ENCODE data around the gene SBSN.

DNA sequence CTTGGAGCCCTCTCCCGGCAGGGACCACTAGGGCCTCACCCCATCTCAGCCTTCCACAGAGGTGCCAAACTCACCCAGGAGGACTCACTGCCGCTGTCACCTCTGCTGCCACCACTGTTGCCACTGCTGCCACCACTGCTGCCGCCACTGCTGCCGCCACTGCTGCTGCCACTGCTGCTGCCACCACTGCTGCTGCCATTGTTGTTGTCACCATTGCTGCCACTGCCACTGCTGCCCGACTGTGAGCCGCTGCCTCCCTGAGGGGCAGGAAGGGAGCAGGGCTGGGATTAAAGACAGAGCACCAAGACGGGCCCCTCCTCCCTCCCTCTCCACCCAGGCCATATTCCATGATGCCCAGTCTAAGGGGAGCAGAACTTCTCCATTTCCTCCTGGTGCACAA lies 16.8 kb downstream of the SBSN start:
- TF ChIP-seq, protein P1, sequence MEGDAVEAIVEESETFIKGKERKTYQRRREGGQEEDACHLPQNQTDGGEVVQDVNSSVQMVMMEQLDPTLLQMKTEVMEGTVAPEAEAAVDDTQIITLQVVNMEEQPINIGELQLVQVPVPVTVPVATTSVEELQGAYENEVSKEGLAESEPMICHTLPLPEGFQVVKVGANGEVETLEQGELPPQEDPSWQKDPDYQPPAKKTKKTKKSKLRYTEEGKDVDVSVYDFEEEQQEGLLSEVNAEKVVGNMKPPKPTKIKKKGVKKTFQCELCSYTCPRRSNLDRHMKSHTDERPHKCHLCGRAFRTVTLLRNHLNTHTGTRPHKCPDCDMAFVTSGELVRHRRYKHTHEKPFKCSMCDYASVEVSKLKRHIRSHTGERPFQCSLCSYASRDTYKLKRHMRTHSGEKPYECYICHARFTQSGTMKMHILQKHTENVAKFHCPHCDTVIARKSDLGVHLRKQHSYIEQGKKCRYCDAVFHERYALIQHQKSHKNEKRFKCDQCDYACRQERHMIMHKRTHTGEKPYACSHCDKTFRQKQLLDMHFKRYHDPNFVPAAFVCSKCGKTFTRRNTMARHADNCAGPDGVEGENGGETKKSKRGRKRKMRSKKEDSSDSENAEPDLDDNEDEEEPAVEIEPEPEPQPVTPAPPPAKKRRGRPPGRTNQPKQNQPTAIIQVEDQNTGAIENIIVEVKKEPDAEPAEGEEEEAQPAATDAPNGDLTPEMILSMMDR (IDR thresholded peaks at IDR 0.05) = no peak
- no peak for TF ChIP-seq POLR2AphosphoS5 (IDR thresholded peaks at IDR 0.05)
